ENCODE measurements around the gene ZNF790.
"Not testable (repeated sequence)": the region's sequence is repeated elsewhere in the genome, so short reads cannot be mapped to it uniquely, and the experiment has no call there.

ZNF790 gene

DNA sequence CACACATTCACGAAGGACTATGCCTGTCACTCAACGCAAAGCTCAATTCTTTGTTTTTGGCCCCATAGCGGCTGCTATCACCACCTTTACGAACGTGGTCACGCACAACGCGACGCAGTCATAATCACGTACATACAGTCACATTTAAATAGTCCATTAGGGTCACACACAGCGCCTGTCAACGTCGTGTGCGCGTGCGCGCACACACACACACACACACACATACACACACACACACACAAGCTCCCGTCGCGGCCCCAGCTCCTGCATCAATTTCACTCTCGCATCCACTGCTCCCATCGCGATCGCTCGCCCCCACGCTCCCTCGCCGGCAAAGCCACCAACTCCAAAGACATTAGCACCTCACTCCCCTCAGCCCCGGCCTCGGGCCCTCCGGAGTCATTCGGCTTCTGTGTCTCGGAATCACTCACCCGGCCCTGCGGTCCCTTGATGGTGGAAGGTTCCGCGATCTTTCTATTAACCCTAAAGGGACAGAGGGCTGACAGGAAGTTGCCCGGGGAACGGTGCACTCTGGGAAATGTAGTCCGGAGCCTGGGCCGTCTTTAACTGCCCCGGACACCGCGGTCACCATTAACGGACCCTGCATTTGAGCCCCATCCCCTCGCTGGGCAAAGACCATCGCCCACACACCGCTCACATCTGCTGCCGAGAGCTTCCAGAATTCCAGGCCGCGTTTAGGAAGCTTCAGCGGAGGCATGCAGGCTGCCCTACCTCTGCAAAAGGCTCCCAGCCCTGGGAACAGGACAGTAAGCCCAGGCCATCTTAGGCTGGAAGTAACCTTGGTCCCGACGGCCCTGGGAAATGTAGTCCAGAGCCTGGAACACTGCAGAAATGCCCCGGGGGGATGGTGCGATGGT is at the start of gene ZNF790:
Gene ZNF790 (minus strand): TSS at position 482 of the 878 bp plus-strand sequence. CDS start 12,768 bp downstream, outside the sequence.
- in situ Hi-C loops (cut with HindIII; ENCODE audit: low sequenced_read_pairs), result loop anchor here (5.0 kb wide), 1 partner anchor 84 kb away; no protein-coding TSS in a partner anchor

DNA sequence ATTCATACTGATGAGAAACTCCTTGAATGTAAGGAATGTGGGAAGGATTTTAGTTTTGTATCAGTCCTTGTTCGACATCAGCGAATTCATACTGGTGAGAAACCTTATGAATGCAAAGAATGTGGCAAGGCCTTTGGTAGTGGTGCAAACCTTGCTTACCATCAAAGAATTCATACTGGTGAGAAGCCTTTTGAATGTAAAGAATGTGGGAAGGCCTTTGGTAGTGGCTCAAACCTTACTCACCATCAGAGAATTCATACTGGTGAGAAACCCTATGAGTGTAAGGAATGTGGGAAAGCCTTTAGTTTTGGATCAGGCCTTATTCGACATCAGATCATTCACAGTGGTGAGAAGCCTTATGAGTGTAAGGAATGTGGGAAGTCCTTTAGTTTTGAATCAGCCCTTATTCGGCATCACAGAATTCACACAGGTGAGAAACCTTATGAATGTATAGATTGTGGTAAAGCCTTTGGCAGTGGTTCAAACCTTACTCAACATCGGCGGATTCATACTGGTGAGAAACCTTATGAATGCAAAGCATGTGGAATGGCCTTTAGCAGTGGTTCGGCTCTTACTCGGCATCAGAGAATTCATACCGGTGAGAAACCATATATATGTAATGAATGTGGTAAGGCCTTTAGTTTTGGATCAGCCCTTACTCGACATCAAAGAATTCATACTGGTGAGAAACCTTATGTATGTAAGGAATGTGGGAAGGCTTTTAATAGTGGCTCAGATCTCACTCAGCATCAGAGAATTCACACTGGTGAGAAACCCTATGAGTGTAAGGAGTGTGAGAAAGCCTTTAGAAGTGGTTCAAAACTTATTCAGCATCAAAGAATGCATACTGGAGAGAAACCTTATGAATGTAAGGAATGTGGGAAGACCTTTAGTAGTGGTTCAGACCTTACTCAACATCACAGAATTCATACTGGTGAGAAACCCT is 39.1 kb upstream of the ZNF790 start:
- in situ Hi-C loops (cut with HindIII; ENCODE audit: low sequenced_read_pairs), result no loop called here

DNA sequence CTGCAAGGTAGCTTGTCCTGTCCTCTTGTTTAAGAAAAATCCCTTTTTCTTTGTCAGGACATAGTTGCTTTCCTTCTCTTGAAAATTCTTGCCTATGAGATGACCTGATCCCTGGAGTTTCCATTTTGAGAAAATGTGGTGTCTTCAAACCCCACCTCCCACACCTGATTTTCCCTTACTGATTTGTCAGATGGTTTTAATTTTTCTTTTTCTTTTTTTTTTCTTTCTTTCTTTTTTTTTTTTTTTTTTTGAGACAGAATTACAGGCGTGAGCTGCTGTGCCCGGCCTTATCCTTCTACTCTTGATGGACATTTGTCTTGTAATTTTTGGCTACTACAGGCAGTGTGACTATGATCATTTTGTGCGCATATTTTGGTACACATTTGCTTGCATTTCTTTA is 13.7 kb upstream of the ZNF790 start:
- in situ Hi-C loops (cut with HindIII; ENCODE audit: low sequenced_read_pairs), result no loop called here

DNA sequence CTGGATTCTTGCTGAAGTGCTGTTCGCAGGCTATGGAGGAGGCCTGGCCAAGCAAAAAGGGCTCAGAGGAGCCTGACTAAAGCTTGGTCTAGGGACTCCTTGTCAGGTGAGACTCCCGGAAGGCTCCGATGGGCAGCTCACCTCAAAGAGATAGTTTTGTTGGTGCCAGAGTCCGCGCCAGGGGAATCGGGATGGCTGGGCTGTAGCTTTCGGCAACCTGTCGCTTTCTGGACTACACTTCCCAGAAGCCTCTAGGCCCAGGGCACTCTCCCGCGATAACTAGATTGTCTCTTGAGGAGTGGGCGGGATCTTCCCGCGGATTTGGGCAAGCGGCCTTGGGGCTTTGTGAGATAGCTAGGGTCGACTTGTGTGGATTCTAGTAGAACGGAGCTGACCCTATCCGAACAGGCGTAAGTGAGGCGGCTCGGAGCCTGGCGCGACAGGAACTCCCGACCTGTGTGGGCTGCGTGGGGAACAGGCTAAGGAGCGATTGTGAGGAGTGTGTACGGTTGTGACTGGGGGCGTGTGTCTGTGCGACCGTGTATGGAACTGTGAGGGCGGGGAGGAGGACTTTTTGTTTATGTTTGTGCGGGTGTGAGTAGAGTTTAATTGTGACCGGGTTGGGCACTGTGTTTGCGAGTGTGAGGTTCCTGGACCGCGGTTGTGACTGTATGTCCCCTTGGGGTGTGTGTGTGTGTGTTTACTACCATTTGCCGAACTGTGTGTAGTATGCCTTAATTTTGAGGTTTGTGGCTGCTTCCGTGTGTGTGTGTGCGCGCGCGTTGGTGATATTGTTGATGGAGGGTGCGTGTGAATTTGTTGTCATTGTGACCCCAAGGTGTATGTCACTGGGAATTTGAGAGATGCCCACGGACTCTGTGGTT is 12.6 kb upstream of the ZNF790 start, which contains the start of gene ZNF345:
Gene ZNF345 (plus strand): TSS at position 318 of the 884 bp plus-strand sequence. CDS start 25,955 bp downstream, outside the sequence.
- in situ Hi-C loops (cut with HindIII; ENCODE audit: low sequenced_read_pairs), result no loop called here

DNA sequence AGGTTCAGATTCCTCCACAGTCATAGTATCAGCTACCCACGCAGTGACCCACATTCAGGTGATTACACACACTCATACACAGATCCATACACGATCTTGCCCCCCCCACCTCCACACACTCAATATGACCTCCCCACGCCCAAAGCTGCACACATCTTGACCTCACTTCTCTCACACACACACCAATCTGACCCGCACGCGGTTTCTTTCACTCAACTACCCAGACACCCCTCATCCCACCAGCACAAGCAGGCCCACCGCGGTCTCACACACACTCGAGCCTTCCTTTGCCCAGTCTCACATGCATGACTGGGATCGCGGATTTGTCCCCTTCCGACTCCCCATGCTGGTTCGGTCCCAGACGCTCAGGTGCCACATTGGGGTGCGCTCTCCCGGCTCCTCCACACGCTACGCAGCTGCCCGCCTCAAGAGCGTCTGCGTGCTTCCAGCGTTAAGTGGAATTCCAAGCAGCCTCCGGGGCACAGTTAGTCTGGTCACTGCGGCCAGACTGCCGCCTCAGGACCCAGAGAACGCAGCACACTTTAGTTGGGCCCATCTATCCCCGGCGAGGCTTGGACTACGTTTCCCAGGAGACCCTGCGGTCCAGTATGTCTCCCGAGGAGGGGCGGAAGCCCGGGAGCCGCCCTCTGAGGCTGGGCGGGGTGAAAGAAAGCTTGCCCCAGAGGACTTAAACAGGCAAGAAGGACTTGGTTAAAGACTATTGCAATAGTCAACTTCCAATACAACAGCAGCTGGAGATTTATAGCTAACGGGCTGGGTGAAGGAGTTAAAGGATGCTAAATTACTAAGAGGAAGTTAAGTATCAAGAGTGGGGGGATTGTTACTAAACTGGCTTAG is 11.7 kb upstream of the ZNF790 start:
- in situ Hi-C loops (cut with HindIII; ENCODE audit: low sequenced_read_pairs), result no loop called here

DNA sequence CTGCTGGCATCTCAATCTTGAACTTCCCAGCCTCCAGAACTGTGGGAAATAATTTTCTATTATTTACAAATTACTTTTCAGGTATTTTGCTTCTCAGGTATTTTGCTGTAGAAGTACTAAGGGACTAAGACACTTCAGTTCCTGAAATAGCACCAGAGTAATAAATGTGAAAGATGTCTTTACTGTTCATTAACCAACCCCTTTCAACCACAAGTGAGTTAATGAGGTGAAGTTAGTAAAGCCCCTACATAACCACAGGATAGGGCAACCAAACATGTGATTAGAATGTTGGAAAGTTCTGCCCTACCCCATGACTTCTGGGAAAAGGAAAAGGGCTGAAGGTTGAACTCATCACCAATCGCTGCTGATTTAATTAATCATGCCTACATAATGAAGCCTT is 9.8 kb upstream of the ZNF790 start:
- in situ Hi-C loops (cut with HindIII; ENCODE audit: low sequenced_read_pairs), result no loop called here

DNA sequence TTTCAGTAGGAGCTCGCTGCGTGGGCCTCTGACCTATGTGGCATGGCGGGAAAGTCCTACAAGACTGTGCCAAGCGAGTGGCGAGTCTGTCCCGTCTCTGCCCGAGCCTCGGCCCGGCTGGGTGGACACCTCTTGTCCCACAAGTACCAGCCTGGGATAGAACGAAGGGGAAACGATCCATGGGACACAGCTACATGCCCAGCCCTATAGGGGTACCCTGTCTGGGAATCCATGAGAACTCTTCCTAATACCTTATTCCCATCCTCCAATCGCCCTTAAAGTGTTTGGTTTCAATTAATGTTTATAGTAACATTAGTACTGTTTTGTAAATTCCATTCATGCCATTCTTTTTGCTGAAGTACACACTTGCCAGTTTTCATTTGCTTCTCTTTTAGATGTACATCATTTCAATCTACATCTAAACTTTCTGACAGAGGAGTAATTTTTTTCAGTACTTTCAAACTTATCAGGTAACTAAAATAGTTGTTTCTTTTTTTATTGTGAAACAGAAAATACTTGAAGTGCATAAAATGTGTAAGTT is 667 bp upstream of the ZNF790 start:
- in situ Hi-C loops (cut with HindIII; ENCODE audit: low sequenced_read_pairs), result loop anchor here (5.0 kb wide), 1 partner anchor 83 kb away; no protein-coding TSS in a partner anchor

DNA sequence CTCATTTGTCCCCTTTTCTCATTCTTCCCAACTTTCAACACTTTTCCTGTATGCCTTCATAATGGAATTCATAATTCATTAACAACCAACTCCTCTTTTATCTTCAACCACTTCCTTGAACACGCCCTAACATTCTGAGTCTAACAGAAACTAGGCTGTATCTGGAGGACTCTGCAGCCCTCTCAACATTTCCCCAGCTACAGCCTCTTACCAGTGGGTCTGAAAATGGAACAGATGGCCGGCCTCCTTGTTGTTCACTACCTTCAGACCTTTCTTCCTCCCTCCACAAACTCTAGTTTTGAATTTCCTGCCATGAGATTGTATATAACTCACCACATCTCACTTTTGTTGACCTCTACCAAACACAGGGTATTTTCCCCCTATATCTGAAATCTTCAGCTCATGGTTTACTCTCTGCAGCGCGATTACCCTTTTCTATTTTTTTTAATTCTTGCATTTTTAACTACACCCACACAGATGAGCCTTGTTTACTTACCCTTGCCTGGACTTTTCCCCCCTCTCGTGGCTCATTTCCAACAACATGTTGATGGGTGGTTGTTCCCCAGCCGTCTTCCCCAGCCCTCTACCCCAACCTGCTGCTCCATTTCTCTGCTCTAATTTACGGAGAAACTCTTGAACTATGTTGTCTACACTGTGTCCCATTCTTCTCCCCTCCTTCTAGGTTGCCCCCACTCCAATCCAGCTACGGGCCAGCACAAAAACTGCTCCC is 846 bp downstream of the ZNF790 start:
- in situ Hi-C loops (cut with HindIII; ENCODE audit: low sequenced_read_pairs), result loop anchor here (5.0 kb wide), 1 partner anchor 85 kb away; no protein-coding TSS in a partner anchor

DNA sequence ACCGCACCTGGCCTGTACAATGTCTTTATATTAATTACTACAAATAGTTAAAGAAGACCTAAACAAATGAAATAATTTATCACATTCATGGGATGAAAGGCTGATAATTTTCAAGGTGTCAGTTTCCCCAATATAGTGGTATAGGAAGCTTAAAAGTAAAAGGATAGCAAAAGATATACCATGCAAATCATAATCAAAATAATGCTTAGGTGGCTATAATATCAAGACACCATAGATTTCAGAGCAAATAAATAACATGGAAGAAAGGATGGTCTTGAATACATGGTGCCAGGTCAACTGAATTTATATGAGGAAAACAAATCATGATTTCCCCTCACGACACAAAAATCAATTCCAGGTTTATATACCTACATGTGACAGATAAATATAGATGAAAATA is 4.8 kb downstream of the ZNF790 start:
- in situ Hi-C loops (cut with HindIII; ENCODE audit: low sequenced_read_pairs), result no loop called here

DNA sequence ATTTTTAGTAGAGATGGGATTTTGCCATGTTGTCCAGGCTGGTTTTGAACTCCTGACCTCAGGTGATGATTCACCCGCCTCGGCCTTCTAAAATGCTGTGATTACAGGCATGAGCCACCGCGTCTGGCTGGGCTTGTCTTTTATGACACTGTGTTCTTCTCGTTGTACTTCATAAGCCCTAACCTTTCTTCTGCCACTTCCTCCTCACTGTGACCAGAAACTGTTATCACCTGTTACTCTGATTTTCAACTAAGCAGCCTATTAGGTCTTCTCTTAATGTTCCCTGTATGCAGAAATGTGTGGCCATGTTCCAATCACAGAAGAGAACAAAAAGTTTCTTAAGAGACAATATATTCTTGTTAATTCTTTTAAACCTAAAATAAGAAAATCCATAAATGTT is 16.4 kb downstream of the ZNF790 start:
- in situ Hi-C loops (cut with HindIII; ENCODE audit: low sequenced_read_pairs), result no loop called here

DNA sequence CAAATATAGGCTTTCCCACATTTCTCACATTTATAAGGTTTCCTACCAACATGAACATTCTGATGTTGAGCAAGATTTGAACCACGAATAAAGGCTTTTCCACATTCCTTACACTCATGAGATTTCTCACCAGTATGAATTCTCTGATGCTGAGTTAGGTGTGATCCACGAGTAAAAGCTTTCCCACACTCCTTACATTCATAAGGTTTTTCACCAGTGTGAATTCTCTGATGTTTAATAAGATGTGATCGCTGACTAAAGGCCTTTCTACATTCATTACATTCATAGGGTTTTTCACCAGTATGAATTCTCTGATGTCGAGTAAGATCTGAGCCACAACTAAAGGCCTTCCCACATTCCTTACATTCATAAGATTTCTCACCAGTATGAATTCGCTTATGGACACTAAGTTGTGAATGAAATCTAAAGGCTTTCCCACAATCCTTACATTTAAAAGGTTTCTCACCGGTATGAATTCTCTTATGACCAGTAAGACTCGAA is 19.0 kb downstream of the ZNF790 start:
- in situ Hi-C loops (cut with HindIII; ENCODE audit: low sequenced_read_pairs), result no loop called here

DNA sequence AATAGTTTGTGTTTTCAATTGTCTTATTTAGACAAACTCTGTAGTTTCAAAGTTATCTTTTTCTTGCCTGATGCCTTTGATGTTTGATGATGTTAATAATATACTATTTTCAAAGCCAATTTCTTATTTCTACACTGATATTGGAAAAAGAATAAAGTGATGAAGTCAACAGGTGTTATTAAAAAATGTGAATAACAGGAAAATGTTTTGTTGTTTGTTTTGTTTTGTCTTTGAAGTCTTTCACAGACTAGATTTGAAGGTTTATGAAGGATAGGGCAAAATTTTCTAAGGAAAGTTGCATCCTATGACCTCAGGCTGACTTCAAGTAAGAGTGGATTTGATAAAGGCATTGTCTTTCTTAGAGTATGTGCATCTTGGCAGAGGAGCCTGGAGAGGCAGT is 31.2 kb downstream of the ZNF790 start:
- in situ Hi-C loops (cut with HindIII; ENCODE audit: low sequenced_read_pairs), result no loop called here

DNA sequence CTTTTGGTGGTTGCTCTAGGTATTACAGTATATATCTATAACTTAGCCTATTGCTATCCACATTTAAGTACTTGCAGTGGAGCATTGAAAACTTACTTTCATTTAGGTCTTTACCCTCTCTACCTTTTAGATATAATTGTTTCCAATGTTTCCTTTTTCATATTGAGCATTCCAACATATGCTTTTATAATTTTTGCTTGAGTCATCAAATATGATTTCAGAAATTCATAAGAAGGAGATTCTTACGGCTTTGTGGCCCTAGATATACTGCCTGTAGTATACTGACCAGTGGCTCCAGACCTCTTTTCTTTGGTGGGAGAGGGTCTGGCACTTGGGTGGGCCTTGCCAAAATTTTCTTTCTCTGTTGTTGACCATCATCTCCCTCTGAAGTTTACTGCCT is 32.8 kb downstream of the ZNF790 start:
- in situ Hi-C loops (cut with HindIII; ENCODE audit: low sequenced_read_pairs), result no loop called here

DNA sequence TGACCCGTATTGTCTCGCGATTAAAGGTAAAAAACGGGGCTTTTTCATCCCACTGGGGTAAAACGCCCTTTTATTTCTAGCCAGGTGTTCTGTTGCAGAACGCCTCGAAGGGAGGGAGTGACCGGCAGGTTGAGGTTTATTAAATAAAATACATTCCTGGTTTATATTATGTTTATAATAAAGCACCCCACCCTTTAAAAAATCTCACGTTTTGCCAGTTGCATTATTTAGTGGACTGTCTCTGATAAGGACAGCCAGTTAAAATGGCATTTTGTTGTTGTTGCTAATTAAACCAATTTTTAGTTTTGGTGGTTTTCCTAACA is 40.4 kb downstream of the ZNF790 start:
- in situ Hi-C loops (cut with HindIII; ENCODE audit: low sequenced_read_pairs), result no loop called here

DNA sequence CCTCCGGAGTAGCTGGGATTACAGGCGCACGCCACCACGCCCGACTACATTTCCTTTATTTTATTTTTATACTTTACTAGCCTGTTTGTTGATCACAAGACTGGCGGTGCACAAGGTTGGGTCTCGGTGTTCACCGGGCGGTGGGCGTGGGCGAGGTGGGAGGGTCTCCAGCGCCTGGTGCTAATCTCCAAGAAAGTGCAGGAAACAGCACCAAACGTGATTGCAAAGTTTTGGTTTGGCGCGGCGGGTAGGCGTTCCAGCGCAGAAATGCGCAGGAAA is 41.5 kb downstream of the ZNF790 start:
- in situ Hi-C loops (cut with HindIII; ENCODE audit: low sequenced_read_pairs), result no loop called here

DNA sequence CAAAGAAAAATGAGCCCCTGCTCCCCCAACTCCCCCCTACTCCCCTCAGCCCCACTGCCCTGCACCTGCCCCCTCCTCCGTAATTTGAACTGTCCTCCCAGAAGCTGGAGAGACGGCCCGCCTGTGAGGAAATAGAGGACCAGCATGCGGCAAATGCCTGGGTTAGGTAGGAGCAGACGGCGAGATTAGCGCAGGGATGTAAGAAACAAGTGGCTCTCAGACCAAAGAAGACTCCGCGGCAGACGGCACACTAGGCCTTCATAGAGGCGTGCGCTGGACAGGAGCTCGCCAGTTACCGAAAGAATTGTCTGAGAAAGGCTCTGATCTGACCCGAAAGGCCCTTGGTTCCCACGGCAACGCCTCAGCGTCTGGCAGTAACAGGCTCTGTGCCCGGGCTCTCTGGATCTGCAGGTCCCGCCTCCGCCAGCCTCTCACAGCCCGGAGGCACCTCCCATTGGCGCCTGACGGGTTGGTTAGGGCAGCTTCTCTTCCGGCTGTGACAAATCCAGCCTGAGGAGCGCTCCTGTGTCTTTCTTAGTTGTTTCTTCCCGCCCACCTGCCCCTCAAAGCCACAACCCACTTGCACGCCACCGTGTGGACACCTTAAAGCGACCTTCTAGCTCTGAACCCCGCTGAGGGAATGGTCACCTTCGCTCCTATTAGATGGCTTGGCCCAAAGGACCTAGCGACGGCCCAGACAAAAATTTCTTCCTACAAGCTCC is 46.6 kb downstream of the ZNF790 start:
- in situ Hi-C loops (cut with HindIII; ENCODE audit: low sequenced_read_pairs), result not testable (repeated sequence)

DNA sequence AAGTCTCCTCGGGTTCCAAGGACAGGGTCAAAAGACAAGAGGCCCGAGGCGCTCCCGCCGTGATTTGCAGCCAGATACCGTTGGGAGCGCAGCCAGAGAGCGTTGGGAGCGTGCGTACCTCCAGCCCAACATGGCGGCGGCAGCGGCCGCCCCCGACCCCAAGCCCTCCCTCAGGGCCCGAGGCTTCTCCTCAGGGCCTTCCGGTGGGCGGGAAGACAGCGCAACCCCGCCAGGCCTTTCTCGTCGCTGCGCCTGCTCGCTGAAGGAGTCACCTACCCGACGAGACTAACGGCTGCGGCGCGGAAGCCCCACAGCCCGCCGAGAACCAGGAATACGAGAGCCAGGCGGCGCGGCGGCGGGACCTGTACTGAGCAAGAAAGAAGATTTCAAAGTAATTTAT is 62.4 kb downstream of the ZNF790 start:
- in situ Hi-C loops (cut with HindIII; ENCODE audit: low sequenced_read_pairs), result no loop called here

DNA sequence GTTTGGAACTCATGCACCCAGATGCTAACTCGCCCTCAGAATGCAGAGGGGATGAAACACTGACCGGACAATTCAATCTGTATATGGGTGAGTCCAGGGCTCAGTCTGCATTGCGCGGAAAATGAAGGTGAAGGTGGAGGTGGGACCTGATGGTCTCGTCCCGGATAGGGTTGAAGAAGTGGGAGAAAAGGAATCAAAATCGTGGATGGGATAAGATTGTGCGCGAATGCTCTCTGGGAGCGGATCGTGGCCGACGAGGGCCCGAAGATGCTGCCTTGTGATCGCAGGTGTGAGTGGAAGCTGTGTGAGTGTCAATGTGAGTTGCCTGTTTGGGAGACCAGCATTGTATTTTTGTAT is 65.0 kb downstream of the ZNF790 start:
- in situ Hi-C loops (cut with HindIII; ENCODE audit: low sequenced_read_pairs), result no loop called here

Data from endothelial cell of hepatic sinusoid (primary cell).